Transverse colon (tissue), 4 donors: ENCODE measurements around the gene BMP2K.

Source experiments
- EP300 ChIP-seq: sonication (generic); formaldehyde crosslinking; IDR thresholded peaks from one replicate; pipeline ENCODE4 v1.6.1; 2017; ENCODE audit warnings: antibody characterized with exemption, low read depth
- POLR2A ChIP-seq: fragments of 450-650 bp; IDR thresholded peaks from one replicate; pipeline ENCODE4 v1.6.1; 2016; ENCODE audit warnings: antibody characterized with exemption, mild to moderate bottlenecking, moderate library complexity
- POLR2AphosphoS5 ChIP-seq, 3 donors: sonication (generic); formaldehyde crosslinking; IDR thresholded peaks; one replicate each; pipeline ENCODE4 v1.6.1; 2016; ENCODE audit warnings: antibody characterized with exemption in 3 of 3
- TF ChIP-seq, protein P1 (sequence below), 5 experiments: fragments of 200-600 bp in 3 of 5; fragments of 450-650 bp in 2 of 5; sonication (generic) in 3 of 5; IDR thresholded peaks; 1 replicate in 2 of 5; 2 replicates in 3 of 5; pipeline ENCODE4 v1.5.1; 2016 to 2017; ENCODE audit warnings: antibody characterized with exemption in 5 of 5, inconsistent platforms in 3 of 5, mild to moderate bottlenecking in 2 of 5, moderate library complexity in 1 of 5

DNA sequence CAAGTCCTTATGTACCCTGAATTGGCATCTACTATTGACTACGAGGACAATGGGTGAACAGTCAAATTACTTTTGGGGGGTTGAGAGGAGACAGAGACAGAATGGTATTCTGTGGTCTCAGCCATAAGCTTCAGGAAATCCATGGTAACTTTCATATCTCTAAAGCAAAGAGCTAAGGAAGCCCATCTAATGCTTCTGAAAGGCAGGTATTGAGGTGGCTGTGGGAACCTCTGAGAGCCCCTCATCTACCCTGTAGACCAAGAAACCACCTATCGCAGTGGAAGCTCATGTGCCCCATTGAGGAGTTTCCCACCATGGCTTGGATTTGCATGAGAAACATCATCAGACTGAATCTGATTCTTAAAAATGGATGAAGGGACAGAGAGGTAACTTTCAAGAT, 23.1 kb upstream of the BMP2K start:
- TF ChIP-seq, protein P1, sequence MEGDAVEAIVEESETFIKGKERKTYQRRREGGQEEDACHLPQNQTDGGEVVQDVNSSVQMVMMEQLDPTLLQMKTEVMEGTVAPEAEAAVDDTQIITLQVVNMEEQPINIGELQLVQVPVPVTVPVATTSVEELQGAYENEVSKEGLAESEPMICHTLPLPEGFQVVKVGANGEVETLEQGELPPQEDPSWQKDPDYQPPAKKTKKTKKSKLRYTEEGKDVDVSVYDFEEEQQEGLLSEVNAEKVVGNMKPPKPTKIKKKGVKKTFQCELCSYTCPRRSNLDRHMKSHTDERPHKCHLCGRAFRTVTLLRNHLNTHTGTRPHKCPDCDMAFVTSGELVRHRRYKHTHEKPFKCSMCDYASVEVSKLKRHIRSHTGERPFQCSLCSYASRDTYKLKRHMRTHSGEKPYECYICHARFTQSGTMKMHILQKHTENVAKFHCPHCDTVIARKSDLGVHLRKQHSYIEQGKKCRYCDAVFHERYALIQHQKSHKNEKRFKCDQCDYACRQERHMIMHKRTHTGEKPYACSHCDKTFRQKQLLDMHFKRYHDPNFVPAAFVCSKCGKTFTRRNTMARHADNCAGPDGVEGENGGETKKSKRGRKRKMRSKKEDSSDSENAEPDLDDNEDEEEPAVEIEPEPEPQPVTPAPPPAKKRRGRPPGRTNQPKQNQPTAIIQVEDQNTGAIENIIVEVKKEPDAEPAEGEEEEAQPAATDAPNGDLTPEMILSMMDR (IDR thresholded peaks at IDR 0.05) = no peak
- TF ChIP-seq EP300 (no peak), POLR2A (no peak), POLR2AphosphoS5 (IDR thresholded peaks at IDR 0.05) (no peak)
